ENCODE results near the gene TPP2. TPM values are rescaled to one million over a fixed set of nuclear protein-coding genes. Genes with fewer than 3 reads are reported as not detected.

Gene TPP2
- total RNA-seq, 2 experiments from 2014 or later: 78.0 to 87.1 TPM

DNA sequence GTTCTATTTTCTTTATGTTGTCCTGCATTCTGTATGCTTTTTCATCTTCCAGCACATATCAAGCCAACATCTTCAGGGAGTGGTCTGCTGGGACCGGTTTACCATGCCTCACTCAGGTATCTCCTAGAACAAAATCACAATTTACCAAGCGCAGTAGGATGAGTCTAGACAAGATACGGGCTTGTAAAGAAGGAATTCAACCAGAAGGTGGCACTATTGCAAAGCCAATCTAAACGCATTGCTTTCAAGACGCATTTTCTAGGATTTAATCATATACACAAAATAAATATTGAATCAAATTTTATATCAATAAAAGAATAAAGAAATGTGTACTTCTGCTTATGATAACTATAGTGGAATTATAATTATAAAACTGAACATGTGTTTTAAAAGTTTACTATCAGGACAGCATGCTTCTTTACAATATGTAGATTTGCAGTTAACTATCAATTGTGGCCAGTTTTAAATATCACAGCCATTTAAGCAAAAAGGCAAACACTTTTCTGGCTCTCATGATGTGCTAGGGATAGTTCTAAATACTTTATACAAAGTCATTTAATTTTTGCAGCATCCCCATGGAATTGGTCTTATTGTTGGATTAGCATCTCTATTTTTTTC is 16.1 kb upstream of the TPP2 start:
- Mint-ChIP-seq H3K4me1 (peaks cover 16% of the 10 kb centered on the region), H3K27ac (no peak overlapping the region), H3K9me3 (no peaks in the 10 kb centered on the region), H3K4me3 (no peak overlapping the region), H3K36me3 (no peaks in the 10 kb centered on the region), H3K27me3 (peaks cover 9% of the 10 kb centered on the region)
- ATAC-seq (ENCODE audit: low read depth) (peak; percentile 76), DNase-seq (no peak)
- POLR2A ChIA-PET: interaction anchor here (0.8 to 1.6 kb wide), 2 partner anchors 11 kb away, joined by 3 to 7 read pairs; no protein-coding TSS in a partner anchor

DNA sequence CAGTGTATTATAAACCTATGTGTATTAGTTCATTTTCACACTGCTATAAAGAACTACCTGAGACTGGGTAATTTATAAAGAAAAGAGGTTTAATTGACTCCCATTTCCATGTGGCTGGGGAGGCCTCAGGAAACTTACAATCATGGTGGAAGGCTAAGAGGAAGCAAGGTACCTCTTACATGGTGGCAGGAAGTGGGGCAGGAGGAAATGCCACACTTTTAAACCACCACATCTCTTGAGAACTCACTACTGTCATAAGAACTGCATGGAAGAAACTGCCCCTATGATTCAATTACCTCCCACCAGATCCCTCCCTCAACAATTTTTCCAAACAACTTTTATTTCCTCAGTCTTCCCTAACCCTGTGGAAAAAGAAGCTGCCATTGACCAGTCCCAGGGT is 14.5 kb upstream of the TPP2 start:
- peak; percentile 67 for ATAC-seq (ENCODE audit: low read depth)
- H3K9me3 Mint-ChIP-seq: no peaks in the 10 kb centered on the region
- POLR2A ChIA-PET: interaction anchor here (1.1 to 1.6 kb wide), 2 partner anchors 10 to 264 kb away, joined by 3 to 7 read pairs; no protein-coding TSS in a partner anchor
- H3K4me3 Mint-ChIP-seq: peak overlapping the region; percentile 17
- no peaks in the 10 kb centered on the region for H3K36me3 Mint-ChIP-seq
- no peak for DNase-seq
- H3K4me1 Mint-ChIP-seq: peaks cover 16% of the 10 kb centered on the region
- H3K27me3 Mint-ChIP-seq: peaks cover 9% of the 10 kb centered on the region
- no peak overlapping the region for H3K27ac Mint-ChIP-seq

DNA sequence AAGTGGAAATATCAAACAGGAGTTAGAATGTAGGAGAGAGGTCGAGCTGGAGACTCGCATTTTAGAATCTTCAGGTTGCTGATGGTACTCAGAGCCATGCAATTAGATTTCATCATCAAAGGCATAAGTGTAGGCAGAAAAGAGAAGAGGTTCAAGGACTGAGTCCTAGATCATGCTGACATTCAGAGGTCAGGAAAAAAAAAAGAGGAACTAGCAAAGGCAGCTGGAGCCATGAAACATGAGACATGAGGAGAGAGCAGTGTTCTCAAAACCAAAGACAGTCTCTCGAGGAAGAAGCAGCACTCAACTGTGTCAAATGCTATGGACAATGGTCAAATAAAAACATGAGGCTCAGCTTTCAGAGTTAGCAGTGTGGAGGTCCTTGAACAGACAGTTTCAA is 12.4 kb upstream of the TPP2 start:
- H3K27ac Mint-ChIP-seq: no peak overlapping the region
- H3K4me3 Mint-ChIP-seq: no peak overlapping the region
- no peaks in the 10 kb centered on the region for H3K36me3 Mint-ChIP-seq
- DNase-seq: no peak
- H3K4me1 Mint-ChIP-seq: peaks cover 23% of the 10 kb centered on the region
- POLR2A ChIA-PET: no interaction called here
- no peaks in the 10 kb centered on the region for H3K9me3 Mint-ChIP-seq
- peaks cover 4% of the 10 kb centered on the region for H3K27me3 Mint-ChIP-seq
- no peak for ATAC-seq (ENCODE audit: low read depth)

DNA sequence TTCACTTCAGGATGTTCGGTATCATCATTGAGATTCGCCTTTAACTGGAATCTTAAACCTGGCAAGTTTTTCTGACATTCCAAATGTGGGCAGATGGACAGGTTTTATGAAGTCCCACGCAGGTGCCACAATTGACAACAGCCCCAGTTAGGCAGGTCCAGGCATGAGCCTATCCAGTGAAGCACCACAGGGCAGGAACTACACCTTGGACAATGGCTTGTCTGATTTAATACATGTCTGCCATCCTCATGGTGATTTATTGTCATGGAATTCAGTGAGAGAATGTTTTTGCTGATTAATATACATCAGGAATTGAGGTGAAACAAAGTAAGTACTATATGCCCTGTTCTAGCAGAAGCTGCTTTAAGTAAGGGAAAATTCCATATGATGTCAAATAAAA is 10.2 kb upstream of the TPP2 start:
- ATAC-seq (ENCODE audit: low read depth) (no peak), DNase-seq (no peak)
- no peak overlapping the region for H3K27ac Mint-ChIP-seq
- peaks cover 2% of the 10 kb centered on the region for H3K27me3 Mint-ChIP-seq
- H3K36me3 Mint-ChIP-seq: no peaks in the 10 kb centered on the region
- POLR2A ChIA-PET: interaction anchor here (1.1 to 1.4 kb wide), 3 partner anchors 9 to 259 kb away, joined by 3 to 4 read pairs (median 3); partner anchors contain the start of genes ERCC5 and TPP2
- H3K9me3 Mint-ChIP-seq: no peaks in the 10 kb centered on the region
- no peak overlapping the region for H3K4me3 Mint-ChIP-seq
- H3K4me1 Mint-ChIP-seq: peaks cover 18% of the 10 kb centered on the region

- DNase-seq: no peak
- Mint-ChIP-seq H3K9me3 (no peaks in the 10 kb centered on the region), H3K4me1 (peaks cover 17% of the 10 kb centered on the region), H3K27ac (no peak overlapping the region), H3K27me3 (peaks cover 2% of the 10 kb centered on the region), H3K36me3 (no peaks in the 10 kb centered on the region), H3K4me3 (no peak overlapping the region)
- POLR2A ChIA-PET: no interaction called here
- ATAC-seq (ENCODE audit: low read depth): no peak
These were observed 8.9 kb upstream of the TPP2 start for GRCh38 chr13:102587916-102588315.

GRCh38 chr13:102589301-102589822 is 7.4 kb upstream of the TPP2 start:
- no peak for ATAC-seq (ENCODE audit: low read depth)
- no peaks in the 10 kb centered on the region for H3K36me3 Mint-ChIP-seq
- no peak overlapping the region for H3K27ac Mint-ChIP-seq
- POLR2A ChIA-PET: interaction anchor here (1.9 kb wide), 1 partner anchor 257 kb away, joined by 9 read pairs; the partner anchor contains the start of gene ERCC5
- no peak for DNase-seq
- H3K4me1 Mint-ChIP-seq: peaks cover 24% of the 10 kb centered on the region
- no peaks in the 10 kb centered on the region for H3K9me3 Mint-ChIP-seq
- H3K4me3 Mint-ChIP-seq: no peak overlapping the region
- H3K27me3 Mint-ChIP-seq: peaks cover 2% of the 10 kb centered on the region

GRCh38 chr13:102591988-102592781 is 4.6 kb upstream of the TPP2 start:
- Mint-ChIP-seq H3K4me1 (peaks cover 35% of the 10 kb centered on the region), H3K36me3 (peaks cover 3% of the 10 kb centered on the region), H3K9me3 (no peaks in the 10 kb centered on the region), H3K4me3 (peak overlapping the region; percentile 97), H3K27ac (peak overlapping the region; percentile 99), H3K27me3 (no peaks in the 10 kb centered on the region)
- POLR2A ChIA-PET: interaction anchor here (0.7 to 2.0 kb wide), 12 partner anchors 11 to 278 kb away, joined by 3 to 34 read pairs (median 5); partner anchors contain the start of genes ERCC5 and TEX30
- DNase-seq: peak; percentile 78
- peak; percentile 18 for ATAC-seq (ENCODE audit: low read depth)

- no peaks in the 10 kb centered on the region for H3K9me3 Mint-ChIP-seq
- H3K27me3 Mint-ChIP-seq: no peaks in the 10 kb centered on the region
- peaks cover 33% of the 10 kb centered on the region for H3K4me1 Mint-ChIP-seq
- no peak overlapping the region for H3K4me3 Mint-ChIP-seq
- DNase-seq (no peak), ATAC-seq (ENCODE audit: low read depth) (no peak)
- H3K27ac Mint-ChIP-seq: peak overlapping the region; percentile 54
- H3K36me3 Mint-ChIP-seq: peaks cover 5% of the 10 kb centered on the region
- POLR2A ChIA-PET: interaction anchor here (0.7 to 5.6 kb wide), 2 partner anchors 180 to 253 kb away, joined by 3 to 109 read pairs; partner anchors contain the start of genes ERCC5 and TEX30
These were observed 3.3 kb upstream of the TPP2 start for GRCh38 chr13:102593466-102593865.

GRCh38 chr13:102597029-102597961 is 509 bp downstream of the TPP2 start:
- ATAC-seq (ENCODE audit: low read depth) (peak; percentile 4), DNase-seq (no peak)
- POLR2A ChIA-PET: interaction anchor here (0.7 to 5.6 kb wide), 15 partner anchors 9 to 249 kb away, joined by 3 to 109 read pairs (median 5); partner anchors contain the start of genes BIVM, ERCC5, POGLUT2 and TEX30
- Mint-ChIP-seq H3K9me3 (no peaks in the 10 kb centered on the region), H3K36me3 (peaks cover 14% of the 10 kb centered on the region), H3K4me1 (peaks cover 54% of the 10 kb centered on the region), H3K4me3 (peak overlapping the region; percentile 94), H3K27me3 (no peaks in the 10 kb centered on the region), H3K27ac (peak overlapping the region; percentile 98)

GRCh38 chr13:102598061-102598460 is 1.3 kb downstream of the TPP2 start:
- peak overlapping the region; percentile 90 for H3K27ac Mint-ChIP-seq
- H3K9me3 Mint-ChIP-seq: no peaks in the 10 kb centered on the region
- H3K36me3 Mint-ChIP-seq: peaks cover 20% of the 10 kb centered on the region
- no peaks in the 10 kb centered on the region for H3K27me3 Mint-ChIP-seq
- DNase-seq (no peak), ATAC-seq (ENCODE audit: low read depth) (no peak)
- POLR2A ChIA-PET: interaction anchor here (0.8 to 5.6 kb wide), 5 partner anchors 8 to 248 kb away, joined by 4 to 109 read pairs (median 5); partner anchors contain the start of genes ERCC5 and TEX30
- peaks cover 54% of the 10 kb centered on the region for H3K4me1 Mint-ChIP-seq
- H3K4me3 Mint-ChIP-seq: peak overlapping the region; percentile 89

DNA sequence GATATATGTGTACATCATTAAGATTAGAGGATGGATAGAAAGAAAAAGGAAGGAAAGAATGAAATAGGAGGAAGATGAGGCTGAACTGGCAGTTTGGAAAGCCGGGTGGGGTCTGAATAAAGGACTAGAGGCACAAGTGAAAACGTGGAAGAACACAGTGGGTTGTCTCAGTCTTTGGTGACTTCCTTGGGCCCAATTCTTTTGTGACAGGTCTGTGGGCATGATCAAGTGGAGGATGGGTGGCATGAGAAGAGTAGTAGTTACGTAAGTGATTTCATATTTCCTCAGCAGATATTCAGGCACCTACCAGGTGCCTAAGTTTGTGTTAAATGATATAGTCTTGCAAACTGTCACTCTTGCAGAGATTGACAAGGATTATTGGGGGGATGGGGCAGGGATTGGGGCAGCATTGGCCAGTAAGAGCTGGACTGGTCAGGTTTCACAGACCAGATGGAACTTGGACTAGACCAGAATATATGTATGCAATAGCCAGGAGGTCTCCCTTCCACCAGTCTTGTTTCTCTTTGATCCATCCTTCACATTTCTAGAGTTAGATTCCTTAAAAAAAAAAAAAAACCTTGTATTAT is 2.7 kb downstream of the TPP2 start:
- H3K27me3 Mint-ChIP-seq: no peaks in the 10 kb centered on the region
- peak overlapping the region; percentile 89 for H3K4me3 Mint-ChIP-seq
- peaks cover 61% of the 10 kb centered on the region for H3K4me1 Mint-ChIP-seq
- DNase-seq (no peak), ATAC-seq (ENCODE audit: low read depth) (no peak)
- H3K9me3 Mint-ChIP-seq: no peaks in the 10 kb centered on the region
- POLR2A ChIA-PET: no interaction called here
- H3K36me3 Mint-ChIP-seq: peaks cover 28% of the 10 kb centered on the region
- peak overlapping the region; percentile 69 for H3K27ac Mint-ChIP-seq
